Smooth muscle cell of the coronary artery (primary cell): ENCODE data around the gene ATP1B4. TPM values are rescaled to one million over a fixed set of nuclear protein-coding genes. Genes with fewer than 3 reads are reported as not detected.

ENCODE experiments used
- total RNA-seq: library from RNA; depleted of rRNA; stranded (reverse); fragments of >200 nt; gene quantifications from 2 replicates; pipeline ENCODE4 v1.2.3, GENCODE V29; 2014; ENCODE audit warnings: low replicate concordance

ATP1B4 gene
- total RNA-seq, result not detected in 2 replicates

GRCh38 chrX:120361764-120362305 is at the start of gene ATP1B4:
ATP1B4 (plus strand) TSS chrX:120362089; CDS start chrX:120362169, 80 bp downstream.

Other genes starting within 250 kb of the ATP1B4 start
- not detected in 2 replicates for gene RHOXF1, start 246.2 kb upstream of the ATP1B4 start, total RNA-seq
- gene RHOXF2, start 203.5 kb upstream of the ATP1B4 start, total RNA-seq, result not detected in 2 replicates
- gene ZBTB33, start 111.3 kb upstream of the ATP1B4 start, total RNA-seq, result 6.1 and 9.5 TPM in 2 replicates
- not detected in 2 replicates for gene TMEM255A, start 50.6 kb upstream of the ATP1B4 start, total RNA-seq
- gene LAMP2, start 107.2 kb downstream of the ATP1B4 start, total RNA-seq, result 125 and 194 TPM in 2 replicates
- 10.1 and 22.5 TPM in 2 replicates for gene CUL4B, start 198.9 kb downstream of the ATP1B4 start, total RNA-seq
- 17.7 and 35.0 TPM in 2 replicates for gene MCTS1, start 242.0 kb downstream of the ATP1B4 start, total RNA-seq